HEK293 (cell line): ENCODE measurements around the gene ABCC3.

Experiments
- CTCF ChIA-PET: fragments of 350-600 bp; formaldehyde crosslinking; extraction: SDS; loops from one replicate; lab custom pipeline; 2021; ENCODE audit warnings: antibody characterized with exemption; lab: Yijun Ruan, JAX
- POLR2A ChIA-PET: fragments of 300-600 bp; formaldehyde crosslinking; extraction: SDS; loops from one replicate; lab custom pipeline; 2020; ENCODE audit warnings: antibody characterized with exemption, inconsistent platforms; lab: Yijun Ruan, JAX
- H3K27ac ChIP-seq: fragments of 200-500 bp; sonication (Bioruptor generic); 2 replicates; pipeline ENCODE4 v1.5.1; 2014; ENCODE audit warnings: low read depth, low read length, control low read depth, inconsistent platforms; ENCODE audit errors: extremely low read depth
- H3K36me3 ChIP-seq, 2 experiments: fragments of 200-500 bp in 1 of 2; sonication (Bioruptor generic) in 1 of 2; 1 replicate in 1 of 2; 2 replicates in 1 of 2; pipeline ENCODE4 v1.5.1; 2014 to 2017; ENCODE audit warnings: inconsistent platforms in 2 of 2, low read length in 2 of 2; ENCODE audit not compliant: control insufficient read depth in 2 of 2, insufficient read depth in 1 of 2
- H3K4me1 ChIP-seq: fragments of 200-500 bp; sonication (Bioruptor generic); 2 replicates; pipeline ENCODE4 v1.5.1; 2014; ENCODE audit warnings: mild to moderate bottlenecking, low read length, inconsistent platforms; ENCODE audit not compliant: control insufficient read depth, insufficient read depth
- H3K4me3 ChIP-seq: 2 replicates; pipeline ENCODE4 v1.5.1; 2011; ENCODE audit warnings: low read depth, mild to moderate bottlenecking, control low read depth, low read length, moderate library complexity
- H3K9me3 ChIP-seq: fragments of 200-500 bp; sonication (Bioruptor generic); 2 replicates; pipeline ENCODE4 v1.5.1; 2014; ENCODE audit warnings: low read depth, low read length, inconsistent platforms; ENCODE audit not compliant: control insufficient read depth, insufficient read depth
- INSM2 ChIP-seq: fragments of 450-650 bp; formaldehyde crosslinking; IDR thresholded peaks from 2 replicates; pipeline ENCODE4 v1.5.1; 2016; ENCODE audit warnings: missing biosample characterization, missing genetic modification characterization
- KLF7 ChIP-seq: fragments of 450-650 bp; formaldehyde crosslinking; IDR thresholded peaks from 2 replicates; pipeline ENCODE4 v1.5.1; 2016; ENCODE audit warnings: missing biosample characterization, missing genetic modification characterization, borderline replicate concordance
- PBX3 ChIP-seq: sonication (generic); formaldehyde crosslinking; IDR thresholded peaks from 2 replicates; pipeline ENCODE4 v1.8.1; 2022; ENCODE audit warnings: mild to moderate bottlenecking, moderate library complexity, missing genetic modification reagents
- PRDM4 ChIP-seq: fragments of 450-650 bp; formaldehyde crosslinking; IDR thresholded peaks from 2 replicates; pipeline ENCODE4 v1.5.1; 2017; ENCODE audit warnings: missing biosample characterization, missing genetic modification characterization
- SCRT2 ChIP-seq: fragments of 450-650 bp; formaldehyde crosslinking; IDR thresholded peaks from 2 replicates; pipeline ENCODE4 v1.5.1; 2016; ENCODE audit warnings: missing biosample characterization, missing genetic modification characterization
- TRIM28 ChIP-seq: IDR thresholded peaks from 2 replicates; pipeline ENCODE4 v1.6.1; 2011; ENCODE audit warnings: low read length, control low read depth, borderline replicate concordance
- ZBTB11 ChIP-seq: fragments of 450-650 bp; formaldehyde crosslinking; conservative IDR thresholded peaks from 2 replicates; pipeline ENCODE4 v1.5.1; 2016; ENCODE audit warnings: low read depth, missing biosample characterization, missing genetic modification characterization
- ZFP69B ChIP-seq: fragments of 450-650 bp; formaldehyde crosslinking; IDR thresholded peaks from 2 replicates; pipeline ENCODE4 v1.5.1; 2016; ENCODE audit warnings: missing biosample characterization, missing genetic modification characterization
- ZIC2 ChIP-seq: fragments of 450-650 bp; formaldehyde crosslinking; IDR thresholded peaks from 2 replicates; pipeline ENCODE4 v1.5.1; 2016; ENCODE audit warnings: missing biosample characterization, missing genetic modification characterization
- ZNF114 ChIP-seq: fragments of 450-650 bp; formaldehyde crosslinking; IDR thresholded peaks from 2 replicates; pipeline ENCODE4 v1.5.0; 2017; ENCODE audit warnings: missing biosample characterization, missing genetic modification characterization
- ZNF140 ChIP-seq: fragments of 450-650 bp; formaldehyde crosslinking; IDR thresholded peaks from 2 replicates; pipeline ENCODE4 v1.5.1; 2016; ENCODE audit warnings: missing biosample characterization, missing genetic modification characterization
- ZNF174 ChIP-seq: fragments of 450-650 bp; formaldehyde crosslinking; IDR thresholded peaks from 2 replicates; pipeline ENCODE4 v1.5.0; 2017; ENCODE audit warnings: missing biosample characterization, mild to moderate bottlenecking, missing genetic modification characterization
- ZNF2 ChIP-seq: fragments of 450-650 bp; formaldehyde crosslinking; IDR thresholded peaks from 2 replicates; pipeline ENCODE4 v1.5.1; 2016; ENCODE audit warnings: missing biosample characterization, missing genetic modification characterization
- ZNF239 ChIP-seq: fragments of 450-650 bp; formaldehyde crosslinking; IDR thresholded peaks from 2 replicates; pipeline ENCODE4 v1.5.1; 2016; ENCODE audit warnings: missing biosample characterization, missing genetic modification characterization
- ZNF426 ChIP-seq: fragments of 450-650 bp; formaldehyde crosslinking; IDR thresholded peaks from 2 replicates; pipeline ENCODE4 v1.5.1; 2017; ENCODE audit warnings: missing biosample characterization, missing genetic modification characterization, mild to moderate bottlenecking, inconsistent platforms, moderate library complexity
- ZNF433 ChIP-seq: fragments of 450-650 bp; formaldehyde crosslinking; IDR thresholded peaks from 2 replicates; pipeline ENCODE4 v1.5.1; 2016; ENCODE audit warnings: missing biosample characterization, missing genetic modification characterization, low read depth
- ZNF501 ChIP-seq: fragments of 450-650 bp; formaldehyde crosslinking; IDR thresholded peaks from 2 replicates; pipeline ENCODE4 v1.5.1; 2016; ENCODE audit warnings: missing biosample characterization, missing genetic modification characterization
- ZNF513 ChIP-seq: fragments of 450-650 bp; IDR thresholded peaks from 2 replicates; pipeline ENCODE4 v1.5.1; 2018; ENCODE audit warnings: missing biosample characterization, missing genetic modification characterization
- ZNF514 ChIP-seq: fragments of 450-650 bp; formaldehyde crosslinking; IDR thresholded peaks from 2 replicates; pipeline ENCODE4 v1.5.1; 2016; ENCODE audit warnings: missing biosample characterization, missing genetic modification characterization
- ZNF548 ChIP-seq: fragments of 450-650 bp; formaldehyde crosslinking; IDR thresholded peaks from 2 replicates; pipeline ENCODE4 v1.5.1; 2016; ENCODE audit warnings: missing biosample characterization, missing genetic modification characterization
- ZNF558 ChIP-seq: fragments of 450-650 bp; formaldehyde crosslinking; IDR thresholded peaks from 2 replicates; pipeline ENCODE4 v1.5.1; 2016; ENCODE audit warnings: missing biosample characterization, missing genetic modification characterization
- ZNF639 ChIP-seq: fragments of 450-650 bp; formaldehyde crosslinking; IDR thresholded peaks from 2 replicates; pipeline ENCODE4 v1.5.1; 2016; ENCODE audit warnings: missing biosample characterization, missing genetic modification characterization

ABCC3 gene

GRCh38 chr17:50707289-50708049, 72.8 kb downstream of the ABCC3 start, which contains the start of gene ANKRD40 (continued):
- no peak for TF ChIP-seq ZNF239 (tag by site-specific recombination)
- TF ChIP-seq ZNF433 (tag by site-specific recombination) = no peak
- TF ChIP-seq PBX3 = no peak
- no peak for TF ChIP-seq ZNF514 (tag by site-specific recombination)
- TF ChIP-seq ZNF513 = peak; percentile 32; the same call in 1 of the 2 replicates
- peak; percentile 82 for TF ChIP-seq ZNF501 (tag by site-specific recombination)
- TF ChIP-seq ZNF140 (tag by site-specific recombination) = no peak
- TF ChIP-seq ZNF2 (tag by site-specific recombination) = peak; percentile 50
- TF ChIP-seq SCRT2 (tag by site-specific recombination) = no peak
- no peak for TF ChIP-seq ZNF174 (tag by site-specific recombination)

- Histone ChIP-seq H3K9me3 (no peaks in the 10 kb centered on the region), H3K27ac (peak overlapping the region; percentile 99), H3K4me1 (peaks cover 9% of the 10 kb centered on the region), H3K36me3 (peaks cover 20 to 23% of the 10 kb centered on the region in 2 experiments; a peak in 2 of 3 replicates), H3K4me3 (peak overlapping the region; percentile 89)
- CTCF ChIA-PET = interaction anchor here (0.6 to 1.4 kb wide), 5 partner anchors 10 to 437 kb away, joined by 3 to 12 read pairs (median 4); no protein-coding TSS in a partner anchor
- POLR2A ChIA-PET = interaction anchor here (0.6 to 4.6 kb wide), 8 partner anchors 11 to 445 kb away, joined by 3 to 46 read pairs (median 4); partner anchors contain the start of genes LUC7L3, NME1 and TOB1
- no peak for TF ChIP-seq ZNF639 (tag by site-specific recombination)
- no peak for TF ChIP-seq TRIM28
- TF ChIP-seq ZNF114 (tag by site-specific recombination) = no peak
- 0 out of 2 replicates have a peak, but pooled peaks have one; percentile 83 for TF ChIP-seq PRDM4 (tag by site-specific recombination)
- peak; percentile 44; the same call in 1 of the 2 replicates for TF ChIP-seq ZBTB11 (tag by site-specific recombination)
- TF ChIP-seq ZNF558 (tag by site-specific recombination) = peak; percentile 6; the same call in 1 of the 2 replicates
- TF ChIP-seq ZNF548 (tag by site-specific recombination) = no peak
- no peak; the same call in 1 of the 2 replicates for TF ChIP-seq ZIC2 (tag by site-specific recombination)
- no peak for TF ChIP-seq ZNF426 (tag by site-specific recombination)
- TF ChIP-seq ZFP69B = 0 out of 2 replicates have a peak, but pooled peaks have one; percentile 13
- TF ChIP-seq KLF7 (tag by site-specific recombination) = 0 out of 2 replicates have a peak, but pooled peaks have one; percentile 48
- TF ChIP-seq INSM2 (tag by site-specific recombination) = no peak
Observed at GRCh38 chr17:50708050-50709000, 73.6 kb downstream of the ABCC3 start.
